HCT116 (cell line): ENCODE measurements around the gene LRRC32. TPM values are rescaled to one million over a fixed set of nuclear protein-coding genes. Genes with fewer than 3 reads are reported as not detected.

Experiments used
- ATAC-seq: fragments of 200-7000 bp; cut with Tn5 transposase; 2 replicates; pipeline ENCODE4 v1.9.1; 2020; ENCODE audit warnings: mild to moderate bottlenecking, moderate library complexity
- BruUV-seq: library from RNA; stranded (reverse); fragments of 400-500 nt; replicated peaks from 2 replicates; lab custom pipeline; 2021; lab: Mats Ljungman, UMichigan
- CTCF ChIA-PET: fragments of 300-600 bp; sonication (Branson Sonifier 250); formaldehyde crosslinking; loops from one replicate; lab custom pipeline; 2021; ENCODE audit warnings: antibody characterized with exemption; lab: Charles Lee
- POLR2A ChIA-PET: fragments of 300-600, 350-600 bp; sonication (Branson Sonifier 250); formaldehyde crosslinking; loops from one replicate; lab custom pipeline; 2021; ENCODE audit warnings: antibody characterized with exemption; lab: Charles Lee
- RAD21 ChIA-PET, 2 experiments: fragments of 300-600 bp; sonication (Branson Sonifier 250); formaldehyde crosslinking; loops; one replicate each; lab custom pipeline; 2023; ENCODE audit warnings: low total read pairs in 2 of 2; ENCODE audit not compliant: uncharacterized antibody in 2 of 2, unreplicated experiment in 2 of 2, low non-redundant PET in 1 of 2; lab: Charles Lee
- DNase-seq: peaks from one replicate; pipeline ENCODE4 v3.0.0-alpha.2; 2010; ENCODE audit warnings: low read depth, low spot score
- H2AFZ ChIP-seq: fragments of 200-600 bp; shearing (Covaris generic), sonication (generic); 2 replicates; pipeline ENCODE4 v1.6.1; 2017; ENCODE audit warnings: low read depth, mixed run types, mixed read lengths, antibody characterized with exemption, low read length; ENCODE audit not compliant: poor library complexity, severe bottlenecking
- H3K27ac ChIP-seq: 2 replicates; pipeline ENCODE4 v1.5.1; 2012; ENCODE audit warnings: low read depth, low read length
- H3K27me3 ChIP-seq: fragments of 200-600 bp; sonication (generic); 2 replicates; pipeline ENCODE4 v1.6.1; 2016; ENCODE audit warnings: mixed run types, low read length, mixed read lengths; ENCODE audit not compliant: insufficient read depth
- H3K36me3 ChIP-seq, 2 experiments: fragments of 200-500 bp in 1 of 2; fragments of 200-600 bp in 1 of 2; sonication (Bioruptor generic) in 1 of 2; sonication (generic) in 1 of 2; 2 replicates each; pipeline versions ENCODE4 v1.5.1 to v1.6.1; 2014 to 2016; ENCODE audit warnings: low read length in 2 of 2, inconsistent platforms in 1 of 2, mixed read lengths in 1 of 2, mixed run types in 1 of 2; ENCODE audit not compliant: insufficient read depth in 2 of 2, control insufficient read depth in 1 of 2
- H3K4me1 ChIP-seq, 2 experiments: fragments of 200-600 bp in 1 of 2; sonication (generic) in 1 of 2; 2 replicates each; pipeline versions ENCODE4 v1.5.1 to v1.6.1; 2012 to 2017; ENCODE audit warnings: low read length in 2 of 2, inconsistent platforms in 1 of 2, mild to moderate bottlenecking in 1 of 2, mixed read lengths in 1 of 2, mixed run types in 1 of 2, moderate library complexity in 1 of 2; ENCODE audit not compliant: insufficient read depth in 2 of 2, control insufficient read depth in 1 of 2
- H3K4me2 ChIP-seq: fragments of 200-600 bp; sonication (generic); 2 replicates; pipeline ENCODE4 v1.6.1; 2017; ENCODE audit warnings: mixed run types, low read length, mixed read lengths
- H3K4me3 ChIP-seq, 2 experiments: fragments of 200-600 bp in 1 of 2; sonication (generic) in 1 of 2; replicated peaks in 1 of 2; 2 replicates each; pipeline ENCODE4 v1.5.1; 2011 to 2016; ENCODE audit warnings: low read length in 2 of 2, control low read depth in 1 of 2, low read depth in 1 of 2, mild to moderate bottlenecking in 1 of 2, mixed read lengths in 1 of 2, mixed run types in 1 of 2
- H3K79me2 ChIP-seq: fragments of 200-600 bp; sonication (generic); 2 replicates; pipeline ENCODE4 v1.6.1; 2017; ENCODE audit warnings: mild to moderate bottlenecking, mixed run types, low read length, moderate library complexity, mixed read lengths; ENCODE audit not compliant: insufficient read depth
- H3K9ac ChIP-seq: fragments of 200-600 bp; sonication (generic); 2 replicates; pipeline ENCODE4 v1.6.1; 2016; ENCODE audit warnings: low read length, mixed read lengths
- H3K9me2 ChIP-seq: fragments of 200-600 bp; sonication (generic), shearing (Covaris generic); 2 replicates; pipeline ENCODE4 v1.6.1; 2017; ENCODE audit warnings: mixed run types, mild to moderate bottlenecking, moderate library complexity; ENCODE audit not compliant: insufficient read depth
- H3K9me3 ChIP-seq, 2 experiments: fragments of 200-500 bp in 1 of 2; fragments of 200-600 bp in 1 of 2; sonication (Bioruptor generic) in 1 of 2; sonication (generic) in 1 of 2; 2 replicates each; pipeline ENCODE4 v1.6.1; 2014 to 2017; ENCODE audit warnings: low read length in 2 of 2, mixed read lengths in 2 of 2, inconsistent platforms in 1 of 2, low read depth in 1 of 2, mild to moderate bottlenecking in 1 of 2, mixed run types in 1 of 2, moderate library complexity in 1 of 2; ENCODE audit not compliant: control insufficient read depth in 1 of 2, insufficient read depth in 1 of 2
- H4K20me1 ChIP-seq: fragments of 200-600 bp; sonication (generic), shearing (Covaris generic); 2 replicates; pipeline ENCODE4 v1.6.1; 2017; ENCODE audit warnings: mixed run types, mild to moderate bottlenecking, moderate library complexity; ENCODE audit not compliant: insufficient read depth
- ATF3 ChIP-seq: IDR thresholded peaks from 2 replicates; pipeline ENCODE4 v1.6.1; 2012
- ELF1 ChIP-seq: IDR thresholded peaks from 2 replicates; pipeline ENCODE4 v1.6.1; 2012; ENCODE audit warnings: low read depth, borderline replicate concordance
- JUND ChIP-seq: IDR thresholded peaks from 2 replicates; pipeline ENCODE4 v1.6.1; 2012
- SIN3A ChIP-seq: IDR thresholded peaks from 2 replicates; pipeline ENCODE4 v1.6.1; 2012; ENCODE audit warnings: low read depth
- SP1 ChIP-seq: IDR thresholded peaks from 2 replicates; pipeline ENCODE4 v1.6.1; 2012; ENCODE audit warnings: low read depth
- YY1 ChIP-seq: IDR thresholded peaks from 2 replicates; pipeline ENCODE4 v1.6.1; 2011; ENCODE audit warnings: low read length, low read depth, moderate library complexity, mild to moderate bottlenecking; ENCODE audit not compliant: insufficient replicate concordance; ENCODE audit errors: extremely low read depth
- ZBTB33 ChIP-seq: IDR thresholded peaks from 2 replicates; pipeline ENCODE4 v1.6.1; 2011; ENCODE audit warnings: mild to moderate bottlenecking, low read length, moderate library complexity; ENCODE audit not compliant: insufficient replicate concordance; ENCODE audit errors: extremely low read depth
- intact Hi-C: fragments of 100-400 bp; cut with micrococcal nuclease; formaldehyde crosslinking; loops from 2 replicates; pipeline ENCODE4 v1.10.0; 2022
- total RNA-seq: library from RNA; stranded (reverse); gene quantifications from one replicate; pipeline ENCODE4 v1.2.1, GENCODE V29; 2021; ENCODE audit not compliant: unreplicated experiment

LRRC32 gene
- total RNA-seq, 1 experiment from 2014 or later, result 0.54 TPM

DNA sequence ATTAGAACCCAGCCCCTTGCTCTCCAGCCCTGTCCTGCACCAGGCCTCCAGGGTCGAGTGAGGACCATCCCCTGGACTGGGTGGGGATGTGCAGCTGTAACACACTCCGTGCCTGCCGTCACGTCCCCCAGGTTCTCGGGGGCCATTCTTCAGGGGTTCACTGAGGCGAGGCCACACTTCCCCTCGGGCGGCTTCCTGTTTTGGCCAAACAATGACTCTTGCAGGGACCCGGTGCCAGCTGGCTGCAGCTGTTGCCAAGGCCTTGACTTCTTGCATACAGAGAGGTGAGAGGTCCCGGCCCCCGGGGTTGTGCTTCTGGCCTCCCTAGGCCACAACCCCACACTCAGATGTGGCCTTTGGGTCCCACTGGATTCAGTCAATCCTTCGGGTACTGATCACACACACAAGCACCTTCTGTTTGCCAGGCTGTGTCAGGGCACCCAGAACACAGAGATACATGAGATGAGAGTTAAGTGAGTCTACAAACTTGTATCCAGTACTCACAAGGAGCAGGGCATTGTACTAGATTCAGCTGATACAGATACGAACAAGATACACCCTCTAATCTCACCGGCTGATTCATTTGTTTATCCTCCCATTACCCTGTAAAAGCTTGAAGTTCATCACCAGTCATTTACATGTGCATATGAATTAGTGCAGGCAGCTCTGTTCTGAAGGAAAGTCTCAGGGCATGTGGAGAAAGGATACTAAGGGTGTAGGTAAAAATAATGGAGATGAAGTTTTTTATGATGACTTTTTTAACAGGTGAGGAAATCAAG is 32.9 kb downstream of the LRRC32 start:
- BruUV-seq, result no TSS peak
- Histone ChIP-seq H3K4me2 (no peak overlapping the region), H3K9ac (no peak overlapping the region), H3K4me1 (no peaks in the 10 kb centered on the region), H3K9me3 (no peaks in the 10 kb centered on the region), H3K4me3 (no peak overlapping the region), H2AFZ (no peak overlapping the region), H3K27ac (no peak overlapping the region), H3K9me2 (no peaks in the 10 kb centered on the region), H3K79me2 (no peaks in the 10 kb centered on the region), H4K20me1 (no peaks in the 10 kb centered on the region), H3K27me3 (no peaks in the 10 kb centered on the region), H3K36me3 (no peaks in the 10 kb centered on the region)
- ChIA-PET POLR2A (no interaction called here), RAD21 (no interaction called here), CTCF (no interaction called here)
- no peak for ATAC-seq
- no peak for TF ChIP-seq ELF1
- no peak for TF ChIP-seq SIN3A
- no peak for TF ChIP-seq JUND
- TF ChIP-seq SP1, result no peak
- no peak for TF ChIP-seq ZBTB33
- no peak for TF ChIP-seq YY1
- no peak for TF ChIP-seq ATF3
- no peak for DNase-seq
- intact Hi-C loops, result no loop called here
